Kidney epithelial cell (primary cell): Measurements from ENCODE around the gene CDKN2B-AS1. TPM values are rescaled to one million over a fixed set of nuclear protein-coding genes. Genes with fewer than 3 reads are reported as not detected.

Experiments used
- DNase-seq: peaks from one replicate; pipeline ENCODE4 v3.0.0-alpha.2; 2010; ENCODE audit warnings: low read depth
- H3K27me3 ChIP-seq: 2 replicates; pipeline ENCODE4 v1.6.0; 2011; ENCODE audit warnings: low read length; ENCODE audit not compliant: control insufficient read depth, insufficient read depth
- H3K36me3 ChIP-seq: 2 replicates; pipeline ENCODE4 v1.5.1; 2011; ENCODE audit warnings: low read length; ENCODE audit not compliant: control insufficient read depth, insufficient read depth
- H3K4me3 ChIP-seq: 2 replicates; pipeline ENCODE4 v1.5.1; 2011; ENCODE audit warnings: low read depth, mild to moderate bottlenecking, control low read depth, low read length
- total RNA-seq: library from RNA; depleted of rRNA; stranded (reverse); fragments of >200 nt; gene quantifications from 2 replicates; pipeline ENCODE4 v1.2.3, GENCODE V29; 2015
- TF ChIP-seq, protein P1 (sequence below): IDR thresholded peaks from 2 replicates; pipeline ENCODE4 v1.5.1; 2011; ENCODE audit warnings: mild to moderate bottlenecking, moderate library complexity, low read length, control low read depth, inconsistent platforms; ENCODE audit not compliant: insufficient read depth, poor library complexity, severe bottlenecking

The CDKN2B-AS1 gene
- total RNA-seq, 1 donor from 2014 or later: 0.04 TPM

DNA sequence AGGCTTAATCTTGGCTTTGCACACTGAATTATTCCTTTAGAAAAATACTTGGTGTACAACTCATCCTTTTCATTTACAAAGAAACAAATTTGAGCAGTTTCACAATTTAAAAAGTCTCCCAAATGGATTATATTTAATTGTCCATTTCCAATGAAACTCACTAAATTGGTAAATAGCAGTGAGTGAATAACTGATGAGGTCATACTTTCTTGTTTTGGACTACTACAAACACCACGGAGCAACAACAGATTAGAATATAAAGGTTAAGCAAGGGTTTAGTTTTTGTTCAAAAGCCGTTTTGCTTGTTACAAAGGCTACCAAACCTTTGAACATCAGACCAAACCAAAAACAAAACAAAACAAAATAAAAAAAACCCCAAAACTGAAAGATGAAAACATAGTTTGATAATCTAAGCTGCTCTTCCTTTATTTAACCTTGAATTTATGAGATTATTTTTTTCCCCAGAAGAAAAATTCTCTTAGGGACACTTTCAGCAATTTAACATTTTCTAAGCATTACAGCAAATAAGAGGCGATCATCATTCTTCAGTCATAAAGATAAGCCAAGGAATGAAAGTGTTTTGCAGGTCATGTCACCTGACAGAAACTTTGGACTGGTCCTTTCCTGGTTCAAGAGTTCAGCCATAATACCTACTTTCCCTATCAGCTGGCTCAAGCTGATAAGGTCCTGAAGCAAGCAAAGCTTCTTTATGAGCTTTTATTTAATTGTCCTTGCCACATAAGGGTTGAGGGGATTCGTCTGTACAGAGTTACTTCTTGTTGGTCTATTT lies 114.2 kb downstream of the CDKN2B-AS1 start:
- no peak for DNase-seq
- Histone ChIP-seq H3K4me3 (no peak overlapping the region), H3K36me3 (no peaks in the 10 kb centered on the region), H3K27me3 (no peaks in the 10 kb centered on the region)
- TF ChIP-seq, protein P1, sequence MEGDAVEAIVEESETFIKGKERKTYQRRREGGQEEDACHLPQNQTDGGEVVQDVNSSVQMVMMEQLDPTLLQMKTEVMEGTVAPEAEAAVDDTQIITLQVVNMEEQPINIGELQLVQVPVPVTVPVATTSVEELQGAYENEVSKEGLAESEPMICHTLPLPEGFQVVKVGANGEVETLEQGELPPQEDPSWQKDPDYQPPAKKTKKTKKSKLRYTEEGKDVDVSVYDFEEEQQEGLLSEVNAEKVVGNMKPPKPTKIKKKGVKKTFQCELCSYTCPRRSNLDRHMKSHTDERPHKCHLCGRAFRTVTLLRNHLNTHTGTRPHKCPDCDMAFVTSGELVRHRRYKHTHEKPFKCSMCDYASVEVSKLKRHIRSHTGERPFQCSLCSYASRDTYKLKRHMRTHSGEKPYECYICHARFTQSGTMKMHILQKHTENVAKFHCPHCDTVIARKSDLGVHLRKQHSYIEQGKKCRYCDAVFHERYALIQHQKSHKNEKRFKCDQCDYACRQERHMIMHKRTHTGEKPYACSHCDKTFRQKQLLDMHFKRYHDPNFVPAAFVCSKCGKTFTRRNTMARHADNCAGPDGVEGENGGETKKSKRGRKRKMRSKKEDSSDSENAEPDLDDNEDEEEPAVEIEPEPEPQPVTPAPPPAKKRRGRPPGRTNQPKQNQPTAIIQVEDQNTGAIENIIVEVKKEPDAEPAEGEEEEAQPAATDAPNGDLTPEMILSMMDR: no peak

DNA sequence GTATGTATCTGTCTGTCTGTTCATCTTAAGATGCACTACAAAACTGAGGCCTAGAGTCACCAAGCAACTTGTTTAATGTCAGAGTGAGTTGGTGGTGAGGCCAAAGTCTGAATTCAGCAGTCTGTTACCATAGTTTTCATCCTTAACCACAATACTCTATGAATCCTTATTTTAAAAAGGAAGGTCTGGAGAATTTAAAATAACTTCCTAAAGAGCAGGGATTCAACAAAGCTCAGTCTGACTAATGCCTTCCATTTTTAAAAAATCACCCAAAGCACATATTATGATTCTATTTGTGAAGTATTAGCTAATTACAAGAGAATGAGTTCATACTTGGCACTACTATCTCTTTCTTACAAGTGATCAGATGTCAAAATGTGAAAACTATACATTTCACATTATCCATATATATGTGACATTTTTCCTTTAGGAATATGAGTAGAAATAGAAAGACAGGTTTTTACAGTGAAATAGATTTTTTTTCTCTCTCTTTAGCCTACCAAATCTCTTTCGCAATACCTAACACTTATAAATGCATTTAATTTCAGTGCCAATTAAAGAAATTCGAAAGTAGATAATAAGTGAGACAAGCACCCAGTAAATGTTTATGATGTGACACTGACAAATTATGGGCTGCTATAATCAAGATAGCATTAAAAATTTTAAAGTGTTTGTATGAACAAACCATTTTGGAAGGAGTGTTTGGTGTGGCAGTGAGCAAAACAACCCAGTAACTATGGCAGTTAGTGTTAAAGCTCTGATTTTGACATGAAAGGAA lies 116.8 kb downstream of the CDKN2B-AS1 start:
- no peak overlapping the region for H3K4me3 ChIP-seq
- no peaks in the 10 kb centered on the region for H3K36me3 ChIP-seq
- TF ChIP-seq, protein P1: no peak
- DNase-seq: no peak
- H3K27me3 ChIP-seq: no peaks in the 10 kb centered on the region

DNA sequence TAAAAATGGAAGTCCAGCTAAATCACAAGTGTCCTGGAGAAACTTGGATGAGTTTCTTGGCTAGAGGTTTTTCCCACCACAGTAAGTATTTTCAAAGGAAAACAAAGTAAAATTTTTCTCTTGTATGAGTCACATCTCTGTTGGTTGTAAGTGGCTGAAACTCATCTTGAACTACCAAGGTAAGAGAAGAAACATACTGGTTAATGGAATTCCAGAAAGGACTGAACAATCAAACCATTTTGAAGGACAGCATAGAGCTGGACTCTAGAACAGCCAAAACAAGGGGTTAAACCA lies 117.3 kb downstream of the CDKN2B-AS1 start:
- TF ChIP-seq, protein P1: no peak
- no peaks in the 10 kb centered on the region for H3K36me3 ChIP-seq
- H3K27me3 ChIP-seq: no peaks in the 10 kb centered on the region
- peak; percentile 70 for DNase-seq
- H3K4me3 ChIP-seq: no peak overlapping the region

DNA sequence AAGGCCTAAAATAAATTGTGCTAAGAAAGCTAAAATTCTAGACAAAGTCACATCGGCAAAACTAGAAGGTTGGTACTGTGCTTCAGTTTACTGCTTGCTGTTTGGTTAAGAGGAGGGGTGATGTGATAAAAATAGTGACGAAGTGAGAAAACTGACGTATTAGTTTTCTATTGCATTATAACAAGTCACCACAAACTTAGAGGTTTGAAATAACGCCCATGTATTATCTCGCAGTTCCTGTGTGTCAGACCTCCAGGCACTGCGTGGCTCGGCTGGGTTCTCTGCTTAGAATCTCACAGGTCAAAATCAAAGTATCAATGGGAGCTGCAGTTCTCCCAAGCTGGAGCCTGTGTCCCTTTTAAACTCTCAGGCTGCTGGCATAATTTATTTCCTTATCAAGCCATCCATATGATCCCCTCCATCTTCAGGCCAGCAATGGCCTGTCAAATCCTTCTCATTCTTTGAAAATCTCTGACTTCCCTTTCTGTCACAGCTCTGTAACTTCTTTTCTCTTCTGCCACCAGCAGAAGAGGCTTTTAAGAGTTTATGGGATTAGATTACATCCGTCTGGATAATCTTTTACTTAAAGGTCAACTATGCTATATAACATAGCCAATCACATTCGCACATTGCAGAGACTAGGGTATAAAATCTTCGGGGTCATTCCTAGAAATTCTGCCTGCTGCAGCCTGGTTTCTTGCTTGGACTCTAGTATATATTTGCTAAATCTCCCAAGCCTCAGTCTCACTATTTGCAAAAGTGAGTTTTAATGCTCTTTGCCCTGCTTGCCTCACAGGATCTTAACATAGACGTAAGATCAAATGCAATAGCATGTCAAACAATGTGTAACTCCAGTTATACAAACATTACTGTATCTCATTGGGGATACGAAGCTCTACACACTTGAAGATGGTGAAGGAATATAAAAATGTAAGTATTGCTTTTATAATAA lies 118.6 kb downstream of the CDKN2B-AS1 start:
- TF ChIP-seq, protein P1: no peak
- no peaks in the 10 kb centered on the region for H3K27me3 ChIP-seq
- no peak overlapping the region for H3K4me3 ChIP-seq
- H3K36me3 ChIP-seq: no peaks in the 10 kb centered on the region
- no peak for DNase-seq

DNA sequence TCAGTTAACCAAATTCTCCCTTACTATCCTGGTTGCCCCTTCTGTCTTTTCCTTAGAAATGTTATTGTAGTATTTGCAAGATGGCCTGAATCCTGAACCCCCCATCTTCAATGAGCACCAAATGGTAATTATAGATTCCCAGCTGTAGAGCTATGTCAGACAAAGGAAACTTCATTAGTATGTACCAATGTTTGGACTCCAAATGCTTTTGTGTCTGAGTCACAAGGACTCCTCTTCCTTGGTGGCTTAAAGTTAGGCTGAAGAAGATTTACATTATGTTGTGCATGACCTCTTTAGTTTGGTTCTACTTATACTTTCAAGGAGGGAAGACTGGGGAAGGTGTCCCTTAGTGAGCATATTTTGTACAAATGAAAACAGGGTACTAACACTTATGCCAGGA lies 120.4 kb downstream of the CDKN2B-AS1 start:
- DNase-seq: no peak
- Histone ChIP-seq H3K27me3 (no peaks in the 10 kb centered on the region), H3K4me3 (no peak overlapping the region), H3K36me3 (no peaks in the 10 kb centered on the region)
- TF ChIP-seq, protein P1: no peak
